Measurements from ENCODE around the gene FOXP1.
"Not testable (repeated sequence)": the region's sequence is repeated elsewhere in the genome, so short reads cannot be mapped to it uniquely, and the experiment has no call there.

FOXP1 gene

GRCh38 chr3:71042759-71043158 lies 540.8 kb downstream of the FOXP1 start:
- DNase-seq, result no peak

- DNase-seq, result no peak
Measured at GRCh38 chr3:71041371-71041770, 542.2 kb downstream of the FOXP1 start.

- DNase-seq, result no peak
Measured at GRCh38 chr3:71039332-71039731, 544.2 kb downstream of the FOXP1 start.

GRCh38 chr3:71037775-71038174 lies 545.8 kb downstream of the FOXP1 start:
- DNase-seq, result no peak

GRCh38 chr3:71035886-71036285 lies 547.6 kb downstream of the FOXP1 start:
- DNase-seq, result no peak

GRCh38 chr3:71035314-71035713 lies 548.2 kb downstream of the FOXP1 start:
- DNase-seq, result no peak

GRCh38 chr3:71033681-71034220 lies 549.8 kb downstream of the FOXP1 start:
- no peak for DNase-seq

- DNase-seq, result no peak
Measured at GRCh38 chr3:71031914-71032521, 551.5 kb downstream of the FOXP1 start.

- no peak for DNase-seq
Measured at GRCh38 chr3:71031181-71031580, 552.3 kb downstream of the FOXP1 start.

- DNase-seq, result no peak
Measured at GRCh38 chr3:71030748-71031147, 552.8 kb downstream of the FOXP1 start.

GRCh38 chr3:71029770-71030169 lies 553.8 kb downstream of the FOXP1 start:
- no peak for DNase-seq

GRCh38 chr3:71028802-71029201 lies 554.7 kb downstream of the FOXP1 start:
- no peak for DNase-seq

GRCh38 chr3:71028184-71028583 lies 555.3 kb downstream of the FOXP1 start:
- no peak for DNase-seq

- no peak for DNase-seq
Measured at GRCh38 chr3:71026634-71027578, 556.6 kb downstream of the FOXP1 start.

- DNase-seq, result no peak
Measured at GRCh38 chr3:71025516-71025915, 558.0 kb downstream of the FOXP1 start.

- DNase-seq, result no peak
Measured at GRCh38 chr3:71025010-71025409, 558.5 kb downstream of the FOXP1 start.

GRCh38 chr3:71022551-71023335 lies 560.8 kb downstream of the FOXP1 start:
- no peak for DNase-seq

- no peak for DNase-seq
Measured at GRCh38 chr3:71018799-71019198, 564.7 kb downstream of the FOXP1 start.

- DNase-seq, result no peak
Measured at GRCh38 chr3:71016178-71016845, 567.2 kb downstream of the FOXP1 start.

- DNase-seq, result not testable (repeated sequence)
Measured at GRCh38 chr3:71014616-71015015, 568.9 kb downstream of the FOXP1 start.

GRCh38 chr3:71012971-71013370 lies 570.6 kb downstream of the FOXP1 start:
- DNase-seq, result no peak

GRCh38 chr3:71011565-71012287 lies 571.8 kb downstream of the FOXP1 start:
- DNase-seq, result no peak
